NCI-H82 (cell line): ENCODE results near the gene PIWIL4.

Experiments used
- DNase-seq: peaks from one replicate; lab custom pipeline; 2025; lab: John Stamatoyannopoulos, UW

The PIWIL4 gene

GRCh38 chr11:94664346-94664745, 97.2 kb downstream of the PIWIL4 start:
- DNase-seq: no peak

- DNase-seq: no peak
Observed at GRCh38 chr11:94665116-94665659, 98.0 kb downstream of the PIWIL4 start.

- no peak for DNase-seq
Observed at GRCh38 chr11:94666792-94667721, 99.9 kb downstream of the PIWIL4 start.

- DNase-seq: no peak
Observed at GRCh38 chr11:94668212-94668793, 101.1 kb downstream of the PIWIL4 start.

- DNase-seq: no peak
Observed at GRCh38 chr11:94669023-94669422, 101.9 kb downstream of the PIWIL4 start.
